GM12864 (cell line): ENCODE results near the gene ENTPD6.
"Not testable (repeated sequence)": the region's sequence is repeated elsewhere in the genome, so short reads cannot be mapped to it uniquely, and the experiment has no call there.

Source experiments
- DNase-seq: peaks from one replicate; pipeline ENCODE4 v3.0.0-alpha.2; 2011; ENCODE audit warnings: low read depth
- H3K4me3 ChIP-seq: 2 replicates; pipeline ENCODE4 v1.5.1; 2011; ENCODE audit warnings: mild to moderate bottlenecking, low read depth, low read length, control low read depth
- TF ChIP-seq, protein P1 (sequence below): IDR thresholded peaks from 2 replicates; pipeline ENCODE4 v1.5.1; 2011; ENCODE audit warnings: low read depth, mild to moderate bottlenecking, moderate library complexity, low read length, control low read depth, inconsistent platforms; ENCODE audit errors: missing control alignments

ENTPD6 gene

DNA sequence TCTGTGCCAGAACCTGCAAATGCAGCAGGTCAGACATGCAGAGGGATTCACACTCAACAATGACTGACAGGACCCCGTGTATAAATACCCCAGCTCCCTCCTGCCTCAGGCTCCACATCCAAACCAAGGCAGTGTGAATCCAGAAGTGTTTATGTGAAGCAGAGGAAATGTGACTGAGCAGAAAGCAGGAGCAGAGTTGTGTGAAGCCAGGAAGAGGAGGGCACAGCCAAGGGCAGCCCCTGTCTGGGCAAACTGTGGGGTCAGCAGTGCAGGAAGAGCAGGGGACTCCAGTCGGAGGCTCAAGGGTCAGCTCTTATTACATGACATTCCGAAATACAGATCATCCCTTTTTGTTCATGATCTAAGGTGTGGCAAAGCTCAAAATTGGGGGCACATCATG, 19.3 kb upstream of the ENTPD6 start:
- no peak overlapping the region for H3K4me3 ChIP-seq
- DNase-seq = no peak
- TF ChIP-seq, protein P1, sequence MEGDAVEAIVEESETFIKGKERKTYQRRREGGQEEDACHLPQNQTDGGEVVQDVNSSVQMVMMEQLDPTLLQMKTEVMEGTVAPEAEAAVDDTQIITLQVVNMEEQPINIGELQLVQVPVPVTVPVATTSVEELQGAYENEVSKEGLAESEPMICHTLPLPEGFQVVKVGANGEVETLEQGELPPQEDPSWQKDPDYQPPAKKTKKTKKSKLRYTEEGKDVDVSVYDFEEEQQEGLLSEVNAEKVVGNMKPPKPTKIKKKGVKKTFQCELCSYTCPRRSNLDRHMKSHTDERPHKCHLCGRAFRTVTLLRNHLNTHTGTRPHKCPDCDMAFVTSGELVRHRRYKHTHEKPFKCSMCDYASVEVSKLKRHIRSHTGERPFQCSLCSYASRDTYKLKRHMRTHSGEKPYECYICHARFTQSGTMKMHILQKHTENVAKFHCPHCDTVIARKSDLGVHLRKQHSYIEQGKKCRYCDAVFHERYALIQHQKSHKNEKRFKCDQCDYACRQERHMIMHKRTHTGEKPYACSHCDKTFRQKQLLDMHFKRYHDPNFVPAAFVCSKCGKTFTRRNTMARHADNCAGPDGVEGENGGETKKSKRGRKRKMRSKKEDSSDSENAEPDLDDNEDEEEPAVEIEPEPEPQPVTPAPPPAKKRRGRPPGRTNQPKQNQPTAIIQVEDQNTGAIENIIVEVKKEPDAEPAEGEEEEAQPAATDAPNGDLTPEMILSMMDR = no peak

- no peak for DNase-seq
- no peak overlapping the region for H3K4me3 ChIP-seq
- TF ChIP-seq, protein P1 = no peak
Measured at GRCh38 chr20:25177890-25178321, 17.6 kb upstream of the ENTPD6 start.

DNA sequence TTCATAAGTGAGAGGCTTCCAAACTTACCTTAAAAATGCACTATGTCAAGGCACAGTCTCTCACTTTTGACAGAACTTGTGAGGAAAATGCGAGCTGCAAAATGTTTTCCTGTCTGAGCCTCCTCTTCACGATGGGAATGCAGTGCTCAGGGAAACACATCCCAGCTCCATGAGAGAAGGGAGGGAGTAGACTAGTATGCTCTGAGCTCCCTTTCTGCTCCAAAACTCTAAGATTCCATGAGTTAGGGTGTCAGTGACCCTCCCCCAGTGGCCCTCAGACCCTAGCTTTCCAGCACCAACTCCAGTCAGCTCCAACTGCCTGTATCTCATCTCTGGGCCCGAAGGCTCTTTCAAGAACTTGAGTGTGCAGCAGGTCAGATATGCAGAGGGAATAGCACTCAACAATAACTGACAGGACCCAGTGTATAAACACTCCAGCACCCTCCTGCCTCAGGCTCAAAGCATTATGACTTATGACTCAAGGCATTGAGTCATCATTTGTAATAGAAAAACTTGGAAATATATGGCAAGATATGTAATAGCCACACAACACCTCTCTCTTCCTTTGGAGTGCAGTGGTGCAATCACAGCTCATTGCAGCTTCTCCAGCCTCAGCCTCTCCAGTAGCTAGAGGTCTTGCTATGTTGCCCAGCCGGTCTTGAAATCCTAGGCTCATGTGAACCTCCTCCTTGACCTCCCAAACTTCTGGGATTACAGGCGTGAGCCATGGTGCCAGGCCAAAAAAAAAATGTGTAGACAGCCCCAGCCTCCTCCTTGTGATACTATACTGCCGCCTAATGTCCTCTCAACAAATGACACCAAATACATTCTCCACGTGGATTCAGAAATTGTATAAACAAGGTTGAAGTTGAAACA, 16.7 kb upstream of the ENTPD6 start:
- no peak for DNase-seq
- TF ChIP-seq, protein P1 = peak; percentile 84
- H3K4me3 ChIP-seq = no peak overlapping the region

DNA sequence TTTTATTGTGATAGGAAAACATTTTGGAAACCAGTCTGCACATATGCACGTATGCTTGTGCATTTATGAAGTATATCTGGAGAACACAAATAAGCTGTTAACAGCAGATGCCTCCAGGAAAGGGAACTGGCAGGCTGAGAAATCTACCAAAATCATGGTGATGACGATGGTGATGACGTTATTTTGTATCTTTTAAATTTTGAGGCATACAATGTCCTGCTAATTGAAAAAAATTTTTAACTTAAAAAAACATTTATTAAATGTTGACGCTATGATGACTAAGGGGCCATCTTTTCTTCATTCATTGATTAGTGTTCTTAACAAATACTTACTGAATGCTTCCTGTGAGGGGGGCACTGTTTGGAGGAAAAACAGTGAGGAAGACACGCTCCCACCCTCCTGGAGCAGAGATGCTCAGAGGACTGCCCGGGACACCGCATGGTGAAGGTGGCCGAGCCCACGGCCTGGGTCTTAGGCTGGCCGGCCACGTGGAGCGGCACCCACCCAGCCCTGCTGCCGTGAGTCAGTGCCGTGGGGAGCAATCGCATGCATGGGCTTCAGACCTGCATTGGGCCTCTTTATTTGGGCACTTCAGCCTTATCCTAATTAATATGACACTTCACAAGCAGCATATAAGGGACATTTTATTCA, 15.9 kb upstream of the ENTPD6 start:
- TF ChIP-seq, protein P1 = no peak
- no peak overlapping the region for H3K4me3 ChIP-seq
- DNase-seq = no peak

- not testable (repeated sequence) for DNase-seq, H3K4me3 ChIP-seq
Measured at GRCh38 chr20:25184391-25184790, 11.1 kb upstream of the ENTPD6 start.

DNA sequence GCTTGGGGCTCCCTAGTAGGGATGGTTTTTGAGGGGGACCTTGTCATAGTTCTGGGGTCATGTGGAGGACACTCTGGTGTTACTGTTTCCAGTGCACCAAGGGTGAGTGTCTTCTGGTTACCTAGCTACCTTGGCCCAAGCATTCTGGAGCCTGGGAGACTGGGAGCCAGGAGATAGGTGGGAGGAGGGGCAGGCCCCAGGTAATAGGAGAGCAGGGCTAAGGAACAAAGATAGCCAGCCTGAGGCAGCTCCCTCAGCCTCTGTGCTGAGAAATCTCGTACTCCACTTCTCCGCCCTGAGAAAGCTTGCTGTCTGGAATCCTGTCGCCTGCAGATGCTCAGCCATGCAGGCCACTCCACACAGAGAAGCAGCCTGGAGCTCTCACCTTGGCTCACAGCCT, 8.3 kb upstream of the ENTPD6 start:
- no peak for DNase-seq
- no peak overlapping the region for H3K4me3 ChIP-seq
- TF ChIP-seq, protein P1 = no peak

DNA sequence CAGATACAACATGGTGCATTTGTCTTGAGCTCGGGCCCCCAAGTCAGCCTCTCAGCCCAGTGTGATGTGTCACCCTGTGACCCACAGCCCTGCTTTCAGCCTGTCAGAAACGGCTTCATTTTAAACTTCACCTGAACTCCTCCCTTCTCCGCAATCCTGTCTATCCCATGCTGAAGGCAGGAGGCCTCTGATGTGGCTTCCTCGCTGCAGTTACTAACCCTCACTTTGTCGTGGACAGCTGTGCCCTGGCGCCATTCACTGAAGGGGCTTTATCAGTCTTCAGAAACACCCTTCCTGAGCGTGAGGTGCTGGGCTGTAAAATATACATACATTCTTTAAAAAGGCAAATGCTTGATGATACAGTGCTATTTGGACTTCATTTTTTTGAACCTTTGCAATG, 7.9 kb upstream of the ENTPD6 start:
- no peak overlapping the region for H3K4me3 ChIP-seq
- no peak for DNase-seq
- TF ChIP-seq, protein P1 = no peak
